PC-3 (cell line): ENCODE data around the gene OR6X1. TPM values are rescaled to one million over a fixed set of nuclear protein-coding genes. Genes with fewer than 3 reads are reported as not detected.

Source experiments
- ATAC-seq: fragments of 200-7000 bp; cut with Tn5 transposase; 2 replicates; pipeline ENCODE4 v1.9.1; 2020; ENCODE audit warnings: mild to moderate bottlenecking, moderate library complexity
- BruUV-seq: library from RNA; stranded (reverse); fragments of 400-500 nt; replicated peaks from 2 replicates; lab custom pipeline; 2021; lab: Mats Ljungman, UMichigan
- CTCF ChIA-PET: fragments of 300-600 bp; sonication (Branson Sonifier 250); formaldehyde crosslinking; loops from one replicate; lab custom pipeline; 2022; ENCODE audit warnings: antibody characterized with exemption; lab: Charles Lee
- POLR2A ChIA-PET: fragments of 300-600 bp; sonication (Branson Sonifier 250); formaldehyde crosslinking; loops from one replicate; lab custom pipeline; 2022; ENCODE audit warnings: antibody characterized with exemption; ENCODE audit not compliant: unreplicated experiment; lab: Charles Lee
- DNase-seq: peaks from one replicate; pipeline ENCODE4 v3.0.0-alpha.2; 2015
- H2AFZ ChIP-seq: fragments of 300-600 bp; sonication (generic); 2 replicates; pipeline ENCODE4 v1.6.0; 2016; ENCODE audit warnings: antibody characterized with exemption, low read length
- H3F3A ChIP-seq: fragments of 300-600 bp; sonication (generic); one replicate; pipeline ENCODE4 v1.6.0; 2017; ENCODE audit warnings: antibody characterized with exemption, low read length, control low read depth, mild to moderate bottlenecking; ENCODE audit not compliant: unreplicated experiment
- H3K27ac ChIP-seq: fragments of 300-600 bp; sonication (generic); 2 replicates; pipeline ENCODE4 v1.5.1; 2016; ENCODE audit warnings: mild to moderate bottlenecking, low read length
- H3K27me3 ChIP-seq: fragments of 300-600 bp; sonication (generic); 2 replicates; pipeline ENCODE4 v1.6.1; 2016; ENCODE audit warnings: low read length, mixed read lengths
- H3K36me3 ChIP-seq: fragments of 300-600 bp; sonication (generic); 2 replicates; pipeline ENCODE4 v1.6.1; 2016; ENCODE audit warnings: low read depth, mixed run types, low read length, mixed read lengths
- H3K4me1 ChIP-seq: fragments of 300-600 bp; sonication (generic); 2 replicates; pipeline ENCODE4 v1.5.1; 2016; ENCODE audit warnings: low read length; ENCODE audit not compliant: insufficient read depth
- H3K4me2 ChIP-seq: fragments of 300-600 bp; sonication (generic); 2 replicates; pipeline ENCODE4 v1.6.0; 2016; ENCODE audit warnings: low read length
- H3K4me3 ChIP-seq: fragments of 300-600 bp; sonication (generic); 2 replicates; pipeline ENCODE4 v1.5.1; 2016; ENCODE audit warnings: mild to moderate bottlenecking, low read length, mixed read lengths
- H3K79me2 ChIP-seq: fragments of 300-600 bp; sonication (generic); 2 replicates; pipeline ENCODE4 v1.6.1; 2017; ENCODE audit warnings: low read length, mixed read lengths
- H3K9ac ChIP-seq: fragments of 300-600 bp; sonication (generic); 2 replicates; pipeline ENCODE4 v1.6.0; 2016; ENCODE audit warnings: mild to moderate bottlenecking, low read length
- H3K9me2 ChIP-seq: fragments of 300-600 bp; sonication (generic); replicated peaks from 2 replicates; pipeline ENCODE4 v1.6.1; 2016; ENCODE audit warnings: mixed run types, low read length, mixed read lengths
- H3K9me3 ChIP-seq: fragments of 300-600 bp; sonication (generic); 2 replicates; pipeline ENCODE4 v1.6.1; 2016; ENCODE audit warnings: low read length, mixed read lengths
- H4K20me1 ChIP-seq: fragments of 300-600 bp; sonication (generic); 2 replicates; pipeline ENCODE4 v1.6.1; 2016; ENCODE audit warnings: low read length, mixed read lengths
- CTCF ChIP-seq: fragments of 300-600 bp; sonication (generic); conservative IDR thresholded peaks from 2 replicates; pipeline ENCODE4 v1.5.1; 2017; ENCODE audit warnings: antibody characterized with exemption, low read depth, mild to moderate bottlenecking, low read length
- EZH2 ChIP-seq: fragments of 300-600 bp; sonication (generic); IDR thresholded peaks from one replicate; pipeline ENCODE4 v1.6.1; 2017; ENCODE audit warnings: antibody characterized with exemption, mild to moderate bottlenecking, low read length; ENCODE audit not compliant: unreplicated experiment
- EZH2phosphoT487 ChIP-seq: fragments of 300-600 bp; sonication (generic); IDR thresholded peaks from 2 replicates; pipeline ENCODE4 v1.6.1; 2018; ENCODE audit warnings: mild to moderate bottlenecking, antibody characterized with exemption, low read length, borderline replicate concordance
- intact Hi-C: fragments of 100-400 bp; cut with micrococcal nuclease; formaldehyde crosslinking; loops from 2 replicates; pipeline ENCODE4 v1.9.0; 2023
- total RNA-seq: library from RNA; depleted of rRNA; stranded (reverse); fragments of >200 nt; gene quantifications from 2 replicates; pipeline ENCODE4 v1.2.3, GENCODE V29; 2014

Gene OR6X1
- total RNA-seq, 1 experiment from 2014 or later: not detected

GRCh38 chr11:123736769-123737168 is 17.5 kb downstream of the OR6X1 start:
- TF ChIP-seq EZH2phosphoT487: no peak
- no peak for TF ChIP-seq CTCF
- no peak for TF ChIP-seq EZH2
- no peaks in the 10 kb centered on the region; the same call in none of the 2 replicates for H4K20me1 ChIP-seq
- intact Hi-C loops: no loop called here
- POLR2A ChIA-PET: no interaction called here
- peaks cover 51% of the 10 kb centered on the region for H3K36me3 ChIP-seq
- BruUV-seq: no TSS peak
- H3K4me3 ChIP-seq: no peak overlapping the region
- no peak overlapping the region for H3K4me2 ChIP-seq
- no peak overlapping the region for H3K27ac ChIP-seq
- no peaks in the 10 kb centered on the region for H3K9me2 ChIP-seq
- no peaks in the 10 kb centered on the region for H3F3A ChIP-seq
- no peak overlapping the region for H3K9ac ChIP-seq
- H3K27me3 ChIP-seq: no peaks in the 10 kb centered on the region
- peaks cover 12% of the 10 kb centered on the region for H3K4me1 ChIP-seq
- H3K79me2 ChIP-seq: peaks cover 58% of the 10 kb centered on the region
- ATAC-seq: no peak
- H3K9me3 ChIP-seq: no peaks in the 10 kb centered on the region
- DNase-seq: no peak
- H2AFZ ChIP-seq: no peak overlapping the region
- CTCF ChIA-PET: no interaction called here

- DNase-seq (peak; percentile 53), ATAC-seq (peak; percentile 73)
- Histone ChIP-seq H4K20me1 (no peaks in the 10 kb centered on the region; the same call in 1 of the 2 replicates), H3K27ac (no peak overlapping the region), H3F3A (no peaks in the 10 kb centered on the region), H3K4me3 (no peak overlapping the region), H3K9me2 (no peaks in the 10 kb centered on the region), H3K4me1 (no peaks in the 10 kb centered on the region), H3K4me2 (no peak overlapping the region), H2AFZ (no peak overlapping the region), H3K27me3 (no peaks in the 10 kb centered on the region), H3K9me3 (no peaks in the 10 kb centered on the region), H3K36me3 (peaks cover 56% of the 10 kb centered on the region), H3K9ac (no peak overlapping the region), H3K79me2 (no peaks in the 10 kb centered on the region)
- CTCF ChIA-PET: no interaction called here
- no TSS peak for BruUV-seq
- POLR2A ChIA-PET: no interaction called here
- intact Hi-C loops: no loop called here
- TF ChIP-seq EZH2 (no peak), CTCF (no peak), EZH2phosphoT487 (no peak)
Observed at GRCh38 chr11:123729602-123730001, 24.7 kb downstream of the OR6X1 start.

- TF ChIP-seq CTCF (no peak), EZH2 (no peak)
- no peaks in the 10 kb centered on the region for H3K79me2 ChIP-seq
- no peaks in the 10 kb centered on the region for H3K9me3 ChIP-seq
- H3F3A ChIP-seq: no peaks in the 10 kb centered on the region
- no TSS peak for BruUV-seq
- H3K36me3 ChIP-seq: peaks cover 53% of the 10 kb centered on the region
- H3K4me2 ChIP-seq: no peak overlapping the region
- H3K27ac ChIP-seq: no peak overlapping the region
- ATAC-seq (no peak), DNase-seq (no peak)
- POLR2A ChIA-PET: no interaction called here
- no peaks in the 10 kb centered on the region for H3K9me2 ChIP-seq
- H3K9ac ChIP-seq: no peak overlapping the region
- H3K4me1 ChIP-seq: no peaks in the 10 kb centered on the region
- no peak overlapping the region for H3K4me3 ChIP-seq
- no peaks in the 10 kb centered on the region for H3K27me3 ChIP-seq
- H4K20me1 ChIP-seq: no peaks in the 10 kb centered on the region
- CTCF ChIA-PET: no interaction called here
- no peak overlapping the region for H2AFZ ChIP-seq
- intact Hi-C loops: no loop called here
Observed at GRCh38 chr11:123725995-123726655, 28.2 kb downstream of the OR6X1 start.
